K562 (cell line): ENCODE results near the gene FAAP100. TPM values are rescaled to one million over a fixed set of nuclear protein-coding genes. Genes with fewer than 3 reads are reported as not detected.

Source experiments
- ATF7 ChIP-seq: fragments of 450-650 bp; IDR thresholded peaks from 2 replicates; pipeline ENCODE4 v1.7.1; 2014; ENCODE audit warnings: mild to moderate bottlenecking, moderate library complexity
- BRD4 ChIP-seq: fragments of 200-600 bp; sonication (generic); IDR thresholded peaks from 2 replicates; pipeline ENCODE4 v1.6.1; 2017; ENCODE audit warnings: inconsistent platforms
- GTF2B ChIP-seq: IDR thresholded peaks from 2 replicates; pipeline ENCODE4 v1.6.1; 2011; ENCODE audit not compliant: insufficient read length; ENCODE audit errors: extremely low read depth
- KLF13 ChIP-seq: fragments of 450-650 bp; IDR thresholded peaks from 2 replicates; pipeline ENCODE4 v1.6.1; 2016; ENCODE audit warnings: missing genetic modification characterization, low read depth, mild to moderate bottlenecking, missing compliant biosample characterization, moderate library complexity, borderline replicate concordance
- MXD1 ChIP-seq: fragments of 250-450 bp; sonication (Bioruptor Pico); IDR thresholded peaks from 2 replicates; pipeline ENCODE4 v1.8.0; 2021; ENCODE audit warnings: borderline replicate concordance, mild to moderate bottlenecking, moderate library complexity; ENCODE audit not compliant: poor library complexity, severe bottlenecking
- NFATC3 ChIP-seq: fragments of 450-650 bp; IDR thresholded peaks from 2 replicates; pipeline ENCODE4 v1.6.1; 2017; ENCODE audit warnings: mild to moderate bottlenecking
- NRF1 ChIP-seq, 2 experiments: fragments of 450-650 bp; IDR thresholded peaks in 1 of 2; conservative IDR thresholded peaks in 1 of 2; 2 replicates each; pipeline ENCODE4 v1.6.1; 2014; ENCODE audit warnings: mild to moderate bottlenecking in 2 of 2
- PHF20 ChIP-seq: fragments of 450-650 bp; IDR thresholded peaks from 2 replicates; pipeline ENCODE4 v1.6.1; 2018; ENCODE audit not compliant: partially characterized antibody
- RBM17 ChIP-seq: fragments of 200-400 bp; formaldehyde crosslinking; IDR thresholded peaks from 2 replicates; pipeline ENCODE4 v1.6.1; 2017; ENCODE audit warnings: low read depth, mild to moderate bottlenecking, low read length, borderline replicate concordance
- RHOXF2B ChIP-seq: fragments of 250-450 bp; sonication (Bioruptor Pico); conservative IDR thresholded peaks from 2 replicates; pipeline ENCODE4 v1.5.1; 2021
- SAP30 ChIP-seq: fragments of 200-600 bp; sonication (generic); IDR thresholded peaks from 2 replicates; pipeline ENCODE4 v1.6.1; 2012; ENCODE audit warnings: borderline replicate concordance, low read depth, mild to moderate bottlenecking, moderate library complexity, low read length, control low read depth, inconsistent platforms; ENCODE audit not compliant: insufficient read depth, poor library complexity, severe bottlenecking
- ZBTB26 ChIP-seq: fragments of 450-650 bp; formaldehyde crosslinking; IDR thresholded peaks from 2 replicates; pipeline ENCODE4 v1.4.0; 2022; ENCODE audit warnings: missing genetic modification characterization
- ZBTB40 ChIP-seq, 2 experiments: fragments of 450-650 bp in 1 of 2; sonication (generic) in 1 of 2; formaldehyde crosslinking in 1 of 2; IDR thresholded peaks; 2 replicates each; pipeline versions ENCODE4 v1.7.1 to v1.9.0; 2016 to 2022; ENCODE audit warnings: inconsistent platforms in 1 of 2, mild to moderate bottlenecking in 1 of 2, missing genetic modification reagents in 1 of 2
- ZNF347 ChIP-seq: fragments of 450-650 bp; formaldehyde crosslinking; IDR thresholded peaks from 2 replicates; pipeline ENCODE4 v1.4.0; 2020; ENCODE audit warnings: low read depth, mild to moderate bottlenecking, moderate library complexity
- polyA plus RNA-seq, 8 experiments: library from polyadenylated mRNA; depleted of rRNA in 4 of 8; stranded (reverse) in 5 of 8; unstranded in 3 of 8; fragments of >200 nt; fragmentation: Nextera tagmentation in 2 of 8; fragmentation: Illumina TruSeq in 1 of 8; extraction: Ambion mirVana in 2 of 8; extraction: Trizol in 1 of 8; gene quantifications; 2 replicates each; pipeline versions ENCODE4 v1.2.1 to v1.2.3, GENCODE V29; 2011 to 2014; ENCODE audit warnings: inconsistent platforms in 1 of 8, missing spikeins in 1 of 8
- total RNA-seq, 7 experiments: library from RNA; depleted of rRNA in 6 of 7; stranded (reverse); fragments of >200 nt in 6 of 7; fragmentation: Illumina TruSeq in 2 of 7; extraction: Trizol in 2 of 7; gene quantifications; 2 replicates each; pipeline versions ENCODE4 v1.2.1 to v1.2.3, GENCODE V29; 2011 to 2021; ENCODE audit warnings: low replicate concordance in 1 of 7

The FAAP100 gene
- total and polyA plus RNA-seq, 9 of the 15 experiments (the other 6 are each of a cell fraction or from before 2014, with no cell fraction given), result 0.31 to 51.2 (median 12.6) TPM

GRCh38 chr17:81519284-81520020 is 32.7 kb downstream of the FAAP100 start (continued):
- TF ChIP-seq SAP30 (peak; percentile 5), ATF7 (peak; percentile 77), NFATC3 (no peak), ZNF347 (CRISPR knock-in tag) (no peak), MXD1 (CRISPR knock-in tag) (no peak), ZBTB26 (CRISPR knock-in tag) (no peak), GTF2B (no peak), PHF20 (peak; percentile 25), RBM17 (no peak), NRF1 (conservative IDR thresholded peaks at IDR 0.05 in 1 of 2, IDR thresholded peaks at IDR 0.05 in 1 of 2) (peak; percentile 90 to 92), BRD4 (0 out of 2 replicates have a peak, but pooled peaks have one; percentile 43), RHOXF2B (no peak), ZBTB40 (IDR thresholded peaks at IDR 0.05) (peak; percentile 15; the same call in 1 of the 2 replicates), ZBTB40 (CRISPR knock-in tag; IDR thresholded peaks at IDR 0.05) (no peak), KLF13 (tag) (no peak)
